MCF 10A (cell line): Measurements from ENCODE around the gene STMN1. TPM values are rescaled to one million over a fixed set of nuclear protein-coding genes. Genes with fewer than 3 reads are reported as not detected.

ENCODE experiments used
- BruUV-seq: library from RNA; stranded (reverse); fragments of 400-500 nt; replicated peaks from 2 replicates; lab custom pipeline; 2021; lab: Mats Ljungman, UMichigan
- CTCF ChIA-PET: fragments of 300-600 bp; sonication (Branson Sonifier 250); formaldehyde crosslinking; extraction: SDS; loops from one replicate; lab custom pipeline; 2021; ENCODE audit warnings: antibody characterized with exemption, inconsistent platforms; lab: Yijun Ruan, JAX
- POLR2A ChIA-PET: fragments of 300-600, 350-650 bp; sonication (Branson Sonifier 250); formaldehyde crosslinking; extraction: SDS; loops from one replicate; lab custom pipeline; 2020; ENCODE audit warnings: antibody characterized with exemption, inconsistent platforms; lab: Yijun Ruan, JAX
- DNase-seq: peaks from one replicate; pipeline ENCODE4 v3.0.0-alpha.2; 2018; ENCODE audit not compliant: unreplicated experiment
- H3K27ac Mint-ChIP-seq: one replicate; pipeline ENCODE4 v1.8.0; 2022; ENCODE audit warnings: mild to moderate bottlenecking, low read depth, mixed read lengths; ENCODE audit not compliant: unreplicated experiment
- H3K27me3 Mint-ChIP-seq: one replicate; pipeline ENCODE4 v1.8.0; 2022; ENCODE audit warnings: mixed read lengths; ENCODE audit not compliant: insufficient read depth, unreplicated experiment
- H3K36me3 Mint-ChIP-seq: one replicate; pipeline ENCODE4 v1.8.0; 2022; ENCODE audit warnings: mild to moderate bottlenecking, moderate library complexity, mixed read lengths; ENCODE audit not compliant: insufficient read depth, unreplicated experiment
- H3K4me1 Mint-ChIP-seq: one replicate; pipeline ENCODE4 v1.8.0; 2022; ENCODE audit warnings: mixed read lengths; ENCODE audit not compliant: insufficient read depth, unreplicated experiment
- H3K4me3 Mint-ChIP-seq: one replicate; pipeline ENCODE4 v1.8.0; 2022; ENCODE audit warnings: mild to moderate bottlenecking, moderate library complexity, mixed read lengths; ENCODE audit not compliant: unreplicated experiment
- H3K9me3 Mint-ChIP-seq: one replicate; pipeline ENCODE4 v1.8.0; 2022; ENCODE audit warnings: mixed read lengths; ENCODE audit not compliant: unreplicated experiment
- CTCF ChIP-seq: fragments of 200-600 bp; IDR thresholded peaks from one replicate; pipeline ENCODE4 v1.8.0; 2022; ENCODE audit warnings: antibody characterized with exemption, mild to moderate bottlenecking; ENCODE audit not compliant: unreplicated experiment
- intact Hi-C: fragments of 100-400 bp; cut with micrococcal nuclease; formaldehyde crosslinking; loops from 2 replicates; pipeline ENCODE4 v1.14.1; 2022
- total RNA-seq: library from RNA; stranded (reverse); gene quantifications from 2 replicates; pipeline ENCODE4 v1.2.3, GENCODE V29; 2022

STMN1 gene
- total RNA-seq, 1 experiment from 2014 or later, result 137 TPM

- H3K27me3 Mint-ChIP-seq, result no peaks in the 10 kb centered on the region
- no peak overlapping the region for H3K27ac Mint-ChIP-seq
- H3K4me3 Mint-ChIP-seq, result no peak overlapping the region
- intact Hi-C loops, result no loop called here
- CTCF ChIA-PET, result interaction anchor here (1.0 kb wide), 1 partner anchor 58 kb away, joined by 5 read pairs; no protein-coding TSS in a partner anchor
- TF ChIP-seq CTCF, result no peak
- H3K36me3 Mint-ChIP-seq, result peaks cover 6% of the 10 kb centered on the region
- no TSS peak for BruUV-seq
- H3K4me1 Mint-ChIP-seq, result no peaks in the 10 kb centered on the region
- DNase-seq, result no peak
- POLR2A ChIA-PET, result no interaction called here
- H3K9me3 Mint-ChIP-seq, result no peaks in the 10 kb centered on the region
Measured at GRCh38 chr1:25952841-25953401, 46.7 kb upstream of the STMN1 start.

GRCh38 chr1:25948641-25949040, 42.4 kb upstream of the STMN1 start:
- no peaks in the 10 kb centered on the region for H3K36me3 Mint-ChIP-seq
- no peaks in the 10 kb centered on the region for H3K4me1 Mint-ChIP-seq
- H3K27ac Mint-ChIP-seq, result no peak overlapping the region
- ChIA-PET CTCF (interaction anchor here (0.7 kb wide), 1 partner anchor 31 kb away, joined by 3 read pairs; no protein-coding TSS in a partner anchor), POLR2A (interaction anchor here (0.8 kb wide), 1 partner anchor 57 kb away, joined by 4 read pairs; no protein-coding TSS in a partner anchor)
- no peak for DNase-seq
- BruUV-seq, result no TSS peak
- H3K4me3 Mint-ChIP-seq, result no peak overlapping the region
- H3K9me3 Mint-ChIP-seq, result peaks cover 5% of the 10 kb centered on the region
- no peaks in the 10 kb centered on the region for H3K27me3 Mint-ChIP-seq
- intact Hi-C loops, result no loop called here
- TF ChIP-seq CTCF, result no peak

- ChIA-PET POLR2A (interaction anchor here (1.1 kb wide), 1 partner anchor 42 kb away, joined by 3 read pairs; no protein-coding TSS in a partner anchor), CTCF (no interaction called here)
- Mint-ChIP-seq H3K4me1 (no peaks in the 10 kb centered on the region), H3K4me3 (no peak overlapping the region), H3K36me3 (no peaks in the 10 kb centered on the region), H3K27me3 (no peaks in the 10 kb centered on the region), H3K9me3 (peaks cover 21% of the 10 kb centered on the region), H3K27ac (no peak overlapping the region)
- BruUV-seq, result no TSS peak
- TF ChIP-seq CTCF, result no peak
- no peak for DNase-seq
- intact Hi-C loops, result no loop called here
Measured at GRCh38 chr1:25947027-25947426, 40.8 kb upstream of the STMN1 start.

GRCh38 chr1:25945761-25946160, 39.5 kb upstream of the STMN1 start:
- Mint-ChIP-seq H3K36me3 (no peaks in the 10 kb centered on the region), H3K9me3 (peaks cover 21% of the 10 kb centered on the region), H3K4me1 (no peaks in the 10 kb centered on the region), H3K27ac (no peak overlapping the region), H3K4me3 (no peak overlapping the region), H3K27me3 (no peaks in the 10 kb centered on the region)
- BruUV-seq, result no TSS peak
- POLR2A ChIA-PET, result interaction anchor here (1.1 kb wide), 1 partner anchor 40 kb away, joined by 3 read pairs; no protein-coding TSS in a partner anchor
- DNase-seq, result no peak
- intact Hi-C loops, result loop anchor here (1.0 kb wide), 1 partner anchor 19 kb away; no protein-coding TSS in a partner anchor
- CTCF ChIA-PET, result interaction anchor here (0.6 kb wide), 1 partner anchor 50 kb away, joined by 3 read pairs; no protein-coding TSS in a partner anchor
- no peak for TF ChIP-seq CTCF
